RKO (cell line): Measurements from ENCODE around the gene CAPN14.

Source experiments
- DNase-seq: peaks from one replicate; pipeline ENCODE4 v3.0.0-alpha.2; 2016; ENCODE audit warnings: low spot score

CAPN14 gene

DNA sequence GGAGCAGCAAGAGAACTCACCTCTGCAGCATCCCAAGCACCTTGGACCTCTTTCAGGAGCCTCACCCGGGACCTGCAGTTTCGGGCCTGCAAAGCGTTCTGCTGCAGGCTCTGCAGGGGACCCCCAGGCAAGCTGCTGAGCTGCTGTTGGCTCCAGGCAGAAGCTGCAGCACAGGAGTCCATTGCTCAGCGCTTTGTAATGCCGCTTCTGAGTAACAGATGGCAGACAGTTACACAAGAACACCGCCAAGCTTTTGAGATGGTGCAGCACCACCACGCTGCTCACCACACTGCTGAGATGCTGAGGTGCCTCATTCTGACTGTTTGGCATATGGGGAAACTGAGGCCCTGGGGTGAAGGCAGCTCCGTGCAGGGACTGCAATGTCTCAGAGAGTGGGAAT lies 77.2 kb downstream of the CAPN14 start:
- DNase-seq, result no peak

DNA sequence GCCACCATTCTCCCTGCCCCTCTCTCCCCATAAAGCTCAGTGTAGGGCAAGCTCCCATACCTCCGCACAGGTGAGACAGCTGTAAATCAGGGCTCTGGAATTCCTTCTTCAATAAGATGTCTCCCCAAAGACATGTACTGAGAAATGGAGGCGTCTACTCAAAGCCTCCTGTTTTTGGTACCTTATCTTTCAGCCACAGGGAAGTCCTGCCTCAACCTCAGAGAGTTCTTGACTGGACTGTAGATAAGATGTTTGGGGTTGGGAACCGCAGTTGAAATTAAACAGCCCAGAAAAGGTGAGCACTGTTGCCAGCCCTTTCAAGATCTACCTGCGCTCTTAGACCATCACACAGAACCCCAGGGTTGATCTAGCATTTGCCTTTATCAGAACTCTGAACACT lies 77.6 kb downstream of the CAPN14 start:
- DNase-seq, result no peak

DNA sequence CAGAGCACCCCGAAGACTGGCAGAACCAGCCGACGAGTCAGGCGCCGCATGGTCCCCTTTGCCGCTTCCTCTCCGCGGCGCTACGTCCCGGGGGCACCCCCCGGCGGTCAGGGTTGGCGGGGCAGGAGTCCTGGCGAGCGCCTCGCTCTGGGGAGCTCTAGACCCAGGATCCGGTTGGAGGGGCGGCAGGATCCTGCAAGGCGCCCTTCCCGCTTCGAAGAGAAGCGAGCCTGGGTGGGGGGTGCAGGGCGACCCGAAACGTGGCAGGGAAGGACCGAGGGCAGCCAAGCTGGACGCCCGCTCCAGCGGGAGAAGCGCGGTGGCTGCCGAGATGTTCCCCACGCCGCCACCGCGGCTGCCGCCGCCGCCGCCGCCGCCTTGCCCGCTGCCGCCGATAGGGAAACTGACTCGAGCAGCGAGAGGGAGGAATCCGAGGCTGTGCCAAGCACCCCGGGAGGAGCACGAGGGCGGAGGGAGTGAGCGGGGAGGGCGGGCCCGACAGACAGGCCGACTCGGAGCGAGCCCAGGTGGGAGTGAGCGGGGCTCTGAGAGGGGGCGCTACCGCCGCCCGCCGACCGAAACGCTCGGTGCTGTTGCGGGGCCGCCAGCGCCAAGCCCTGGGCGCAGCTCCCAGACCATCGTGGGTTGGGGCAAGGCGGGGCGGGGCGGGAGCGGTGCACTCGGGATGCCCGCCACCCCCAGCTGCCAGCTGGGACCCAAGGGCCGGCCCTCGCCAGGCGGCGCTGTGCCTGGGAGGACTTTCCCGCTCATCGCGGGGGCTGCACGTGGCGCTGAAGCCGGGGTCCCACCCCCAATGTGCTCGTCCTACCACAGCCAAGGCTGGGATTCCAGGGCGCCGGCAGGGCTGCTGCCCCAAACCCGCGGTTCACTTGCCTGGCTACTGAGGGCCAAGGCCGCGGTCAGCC lies 79.0 kb downstream of the CAPN14 start, which contains the start of gene GALNT14:
Gene GALNT14, minus strand, starts transcription at position 404 of the 926 bp plus-strand sequence. Its CDS starts 354 bp downstream, at position 50.
- no peak for DNase-seq

DNA sequence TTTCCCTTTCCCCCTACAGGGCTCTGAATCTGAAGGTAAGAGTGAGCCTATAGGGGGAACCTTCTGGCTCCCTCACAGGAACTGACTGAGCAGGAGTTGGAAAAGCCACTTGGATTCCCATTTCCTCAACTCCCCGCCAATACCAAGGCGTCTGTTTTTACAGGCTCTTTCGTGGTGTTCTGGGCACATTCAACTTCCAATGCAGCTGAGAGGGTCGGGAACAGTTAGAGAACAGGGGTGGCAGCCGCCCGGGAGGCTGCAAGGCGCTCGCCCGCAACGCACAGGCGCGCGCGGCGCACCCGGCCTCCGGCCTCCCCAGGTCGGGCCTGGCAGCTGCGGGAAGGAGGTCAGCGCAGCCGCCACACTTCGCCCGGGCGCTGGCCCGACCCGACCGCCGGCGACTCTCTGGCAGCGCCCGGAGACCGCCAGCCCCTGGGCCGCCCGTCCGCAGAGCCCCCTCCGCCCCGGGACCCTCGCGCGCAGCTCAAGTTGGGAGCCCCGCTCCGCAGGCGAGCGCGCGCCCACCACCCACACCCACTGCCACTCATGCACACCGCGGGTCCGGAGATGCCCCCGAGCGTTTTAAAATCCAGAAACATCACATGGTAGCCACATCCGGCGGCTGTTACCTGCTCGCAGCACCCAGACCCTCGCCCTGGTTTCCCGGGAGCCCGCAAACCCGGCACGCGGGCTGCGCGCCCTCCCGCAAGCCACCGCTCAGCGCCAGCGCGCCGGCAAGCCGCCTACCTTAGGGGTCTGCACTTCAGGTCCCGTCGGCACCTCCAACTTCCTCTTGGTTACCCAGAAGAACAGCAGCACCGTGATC lies 79.9 kb downstream of the CAPN14 start:
- DNase-seq, result no peak

DNA sequence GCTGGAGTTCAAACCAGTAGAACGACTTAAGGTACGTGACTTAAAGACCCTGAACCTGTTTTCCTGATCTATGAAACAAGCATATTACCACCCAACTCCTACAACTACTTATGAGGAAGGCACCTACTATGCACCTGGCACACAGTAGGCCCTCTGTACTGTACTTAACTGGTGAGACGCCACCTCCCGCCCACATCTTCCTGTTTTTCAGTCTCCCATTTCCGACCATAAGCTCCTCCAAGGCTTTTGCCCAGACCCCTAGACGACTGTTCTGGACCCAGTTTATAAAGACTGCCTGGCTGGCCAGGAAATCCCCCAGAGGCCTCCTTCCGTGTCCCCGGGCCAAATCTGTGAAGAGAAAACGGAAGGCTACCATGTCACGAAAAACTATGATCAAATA lies 80.6 kb downstream of the CAPN14 start:
- DNase-seq, result no peak

DNA sequence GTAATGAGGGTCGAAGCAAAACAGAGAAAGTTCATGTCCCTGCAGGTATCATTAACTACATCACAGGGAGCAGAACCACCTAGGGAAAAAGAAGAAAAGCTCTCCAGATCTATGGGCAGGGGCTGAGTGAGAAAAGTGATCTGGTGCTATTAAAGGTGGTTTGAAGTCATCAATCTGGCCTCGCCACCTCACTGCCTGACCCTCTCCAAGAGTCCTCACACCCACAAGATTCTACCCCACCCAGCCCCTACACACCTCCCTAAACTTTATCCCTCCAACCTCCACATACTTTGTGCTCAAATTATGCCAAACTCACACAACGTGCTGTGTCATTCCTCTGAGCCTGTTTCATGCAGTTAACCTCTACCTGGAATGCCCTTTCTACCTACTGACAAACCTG lies 81.3 kb downstream of the CAPN14 start:
- DNase-seq, result no peak

DNA sequence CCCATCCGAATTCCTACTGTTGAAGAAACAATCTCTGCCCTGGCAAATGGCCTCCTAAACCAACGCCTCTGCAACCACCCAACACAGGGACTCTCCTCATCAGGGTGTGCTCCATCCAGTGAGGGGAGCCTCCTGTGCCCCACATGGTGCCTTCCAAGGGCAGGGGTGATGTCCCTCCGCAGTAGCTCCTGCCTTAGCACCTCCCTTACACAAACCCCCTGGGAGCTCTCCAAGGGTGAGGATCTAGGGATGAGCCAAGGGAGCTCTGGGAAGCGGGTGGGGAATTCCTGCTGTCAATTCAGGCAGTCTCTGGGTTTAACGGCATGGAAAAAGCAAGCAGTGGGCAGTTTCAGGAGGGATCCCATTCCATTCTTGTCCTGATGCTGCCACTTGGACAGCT lies 82.8 kb downstream of the CAPN14 start:
- no peak for DNase-seq

DNA sequence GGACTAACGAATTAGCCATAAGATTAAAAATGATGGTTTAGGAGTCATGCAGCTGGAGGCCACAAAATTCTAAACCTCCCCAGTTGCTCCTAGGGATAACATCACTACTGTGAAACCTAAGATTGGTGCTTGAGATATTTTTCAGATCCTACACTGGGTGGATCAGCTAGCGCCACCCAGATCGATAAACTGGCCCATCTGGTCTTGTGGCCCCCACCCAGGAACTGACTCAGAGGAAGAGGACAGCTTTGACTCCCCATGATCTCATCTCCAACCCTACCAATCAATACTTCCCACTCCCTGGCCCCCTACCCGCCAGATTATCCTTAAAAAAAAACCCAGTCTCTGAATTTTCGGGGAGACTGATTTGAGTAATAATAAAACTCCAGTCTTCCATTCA lies 84.5 kb downstream of the CAPN14 start:
- DNase-seq, result no peak

DNA sequence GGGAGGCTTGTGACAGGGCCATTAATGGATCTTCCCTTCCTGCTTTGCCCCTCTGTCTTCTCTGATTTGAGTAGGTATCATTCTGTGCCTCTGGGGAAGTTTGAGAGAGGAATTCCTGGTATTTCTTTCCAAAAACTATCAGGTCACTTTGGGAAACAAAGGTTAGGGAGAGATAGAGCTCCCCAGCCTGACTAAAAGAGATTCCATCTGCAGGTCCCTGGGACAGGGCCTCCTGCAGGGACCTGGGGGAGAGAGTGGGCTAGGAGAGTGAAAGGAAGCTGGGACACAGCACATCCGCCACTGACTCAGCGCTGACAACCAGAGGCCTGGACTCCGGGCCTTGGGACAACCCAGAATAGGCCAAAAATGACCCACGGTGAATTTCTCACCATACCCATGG lies 85.4 kb downstream of the CAPN14 start:
- no peak for DNase-seq

DNA sequence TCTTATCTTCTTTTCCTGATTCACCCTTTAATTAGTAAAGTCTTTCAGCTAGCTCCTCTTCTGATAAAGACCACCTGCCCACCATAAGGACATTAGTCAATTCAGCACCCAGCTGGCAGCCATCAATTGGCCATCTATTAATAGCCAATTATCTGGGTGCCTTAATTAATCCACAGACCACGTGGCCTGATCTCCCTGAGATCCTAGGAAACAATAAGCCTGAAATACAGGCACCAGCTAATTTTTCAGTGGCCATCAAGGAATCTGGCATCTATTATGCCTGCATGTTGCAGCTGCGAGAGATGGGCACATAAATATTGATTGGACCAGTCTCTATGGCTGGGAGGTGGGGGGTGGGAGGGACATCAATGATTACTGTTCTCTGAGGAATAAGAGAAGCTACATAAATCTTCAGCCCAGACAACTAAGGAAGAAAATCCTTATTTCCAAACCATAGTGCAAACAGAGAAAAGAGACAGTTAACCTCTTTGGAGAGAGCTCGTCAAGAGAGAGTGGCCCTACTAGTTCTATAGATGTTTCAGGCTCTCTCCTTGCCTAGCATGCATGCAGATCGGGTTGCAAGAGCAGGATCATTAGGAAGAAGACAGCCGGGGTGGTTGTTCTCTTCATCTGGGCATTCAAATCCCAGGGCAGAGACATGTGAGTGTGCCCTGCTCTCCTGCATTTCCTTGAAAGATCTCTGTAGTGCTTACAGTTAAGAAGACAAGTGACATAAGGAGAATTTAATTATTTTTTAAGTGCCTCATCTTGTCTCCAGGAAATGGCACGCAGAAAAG lies 87.7 kb downstream of the CAPN14 start:
- no peak for DNase-seq

DNA sequence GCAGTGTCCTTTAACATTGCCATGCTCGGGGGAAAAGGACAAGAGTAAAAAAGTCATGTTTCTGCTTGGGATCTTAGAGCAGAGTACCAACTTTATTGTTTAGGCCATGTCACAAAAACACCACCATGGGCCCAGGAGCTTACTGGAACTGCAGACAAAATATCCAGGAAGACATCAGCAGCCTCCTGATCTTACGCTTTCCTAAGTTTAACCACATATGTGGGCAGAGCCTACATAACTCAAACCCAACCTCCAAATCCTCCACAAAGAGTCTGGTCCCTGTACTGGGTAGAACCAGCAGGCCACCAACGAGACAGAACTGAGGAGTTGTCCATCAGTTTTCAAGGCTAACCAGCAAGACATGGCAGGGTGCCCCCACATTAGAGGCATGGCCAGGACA lies 89.4 kb downstream of the CAPN14 start:
- no peak for DNase-seq

DNA sequence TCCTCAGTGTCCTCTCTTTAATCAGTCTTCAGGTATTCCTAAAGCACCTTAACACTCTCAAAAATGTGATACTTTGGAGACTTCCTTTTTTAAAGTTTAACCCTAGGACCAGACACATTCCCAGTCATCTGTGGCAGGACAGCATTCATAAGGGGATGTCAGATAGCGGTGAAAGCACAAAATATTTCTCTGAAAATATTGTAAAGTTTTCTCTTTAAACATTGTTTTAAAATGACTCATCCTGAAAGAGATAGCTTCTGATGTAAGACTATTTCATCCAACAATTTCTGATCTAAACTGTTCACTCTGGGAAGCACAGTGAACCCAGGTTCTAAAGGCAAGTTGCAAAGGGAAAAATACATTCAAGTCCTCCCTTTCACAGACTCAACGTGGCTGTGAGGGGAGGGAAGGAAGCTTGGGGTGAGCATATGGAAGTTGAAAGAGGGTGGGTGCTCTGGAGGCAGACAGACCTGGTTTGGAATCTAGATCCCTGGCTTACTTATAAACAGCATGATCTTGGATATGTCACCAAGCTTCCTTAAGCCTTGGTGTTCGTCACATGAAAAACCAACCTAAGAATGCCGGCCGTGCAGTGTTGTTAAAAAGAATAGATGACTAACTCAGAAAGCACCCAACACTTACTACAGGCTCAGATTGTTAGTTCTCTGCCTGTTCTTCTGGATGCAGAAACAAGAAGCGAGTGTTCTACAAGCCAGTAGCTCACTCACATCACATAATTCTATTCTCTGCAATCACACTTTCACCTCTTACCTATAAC lies 91.2 kb downstream of the CAPN14 start:
- no peak for DNase-seq

DNA sequence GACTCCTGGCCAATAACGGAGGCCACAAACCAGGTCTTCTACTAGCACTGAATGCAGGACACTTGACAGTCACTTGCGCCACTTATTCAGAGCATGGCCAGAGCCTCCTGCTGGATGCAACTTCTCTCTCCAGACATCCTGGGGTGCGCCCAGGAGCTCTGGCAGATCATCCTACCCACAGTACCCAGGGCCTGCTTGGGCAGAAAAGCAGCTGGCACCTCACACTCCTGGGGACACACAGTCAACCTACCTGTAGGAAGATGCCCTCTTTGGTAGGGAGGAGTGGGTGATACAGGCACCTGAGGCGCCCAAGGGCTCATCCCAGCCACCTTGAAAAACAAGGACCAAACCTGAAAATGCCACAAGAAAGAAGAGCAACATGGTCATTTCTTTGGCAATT lies 92.4 kb downstream of the CAPN14 start:
- DNase-seq, result no peak
